ENCODE measurements around the gene MAMDC2.

Gene MAMDC2

GRCh38 chr9:70260606-70261005 is 217.0 kb downstream of the MAMDC2 start:
- DNase-seq (ENCODE audit: low read depth) = no peak

GRCh38 chr9:70261131-70261870 is 217.7 kb downstream of the MAMDC2 start:
- DNase-seq (ENCODE audit: low read depth) = no peak

GRCh38 chr9:70262366-70262765 is 218.7 kb downstream of the MAMDC2 start:
- no peak for DNase-seq (ENCODE audit: low read depth)

GRCh38 chr9:70262948-70263347 is 219.3 kb downstream of the MAMDC2 start:
- no peak for DNase-seq (ENCODE audit: low read depth)

- DNase-seq (ENCODE audit: low read depth) = no peak
Observed at GRCh38 chr9:70263421-70263820, 219.8 kb downstream of the MAMDC2 start.

Measured in stimulated activated CD8-positive, alpha-beta memory T cell treated with anti-CD3 and anti-CD28 coated beads, Interleukin-12 subunit alpha, Interleukin-12 subunit beta, amount 100 ng/mL, for 4 hours (primary cell).